GM18511 (cell line): ENCODE results near the gene CHAC1.

Source experiments
- ATAC-seq: cut with Tn5 transposase; IDR thresholded peaks from one replicate; pipeline ENCODE4 v1.9.1; 2021; ENCODE audit warnings: mild to moderate bottlenecking, moderate library complexity; ENCODE audit not compliant: unreplicated experiment

The CHAC1 gene

DNA sequence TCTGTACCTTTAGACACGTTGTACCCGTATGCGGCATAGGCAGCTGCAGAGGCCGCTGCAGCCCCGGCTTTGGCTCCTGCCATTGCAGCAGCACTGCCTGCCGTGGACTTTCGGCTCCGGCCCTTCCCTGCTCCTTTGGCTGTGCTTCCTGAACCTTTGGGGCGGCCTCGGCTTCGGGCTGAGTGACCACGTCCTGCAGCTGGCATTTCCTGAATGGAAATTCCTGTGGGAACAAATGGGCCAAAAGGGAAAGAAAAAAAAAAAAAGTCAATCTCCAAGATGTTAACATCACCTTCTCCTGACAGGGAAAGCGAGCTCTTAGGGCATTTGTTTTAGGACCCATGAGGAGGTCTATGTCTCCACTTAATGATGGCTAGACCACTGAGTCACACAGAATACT, 29.6 kb downstream of the CHAC1 start:
- ATAC-seq = no peak

DNA sequence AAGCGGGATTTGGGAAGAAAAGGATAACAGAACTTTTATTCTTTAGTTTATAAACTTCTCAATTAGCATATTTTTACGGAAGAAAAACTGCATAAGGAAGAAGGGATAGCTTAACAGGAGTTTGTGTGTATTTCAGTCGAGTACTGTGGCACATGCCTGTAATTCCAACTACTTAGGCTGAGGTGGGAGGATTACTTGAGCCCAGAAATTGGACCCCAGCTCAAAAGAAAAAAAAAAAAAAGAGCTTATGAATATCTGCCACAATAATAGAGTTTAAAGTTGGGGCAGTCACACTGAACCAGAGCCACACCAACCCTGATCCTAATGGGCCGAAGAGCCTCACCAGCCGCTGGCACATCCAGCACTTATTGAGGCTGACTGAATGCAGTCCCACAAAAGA, 31.1 kb downstream of the CHAC1 start:
- ATAC-seq = no peak

- no peak for ATAC-seq
Measured at GRCh38 chr15:40984964-40985363, 31.7 kb downstream of the CHAC1 start.

GRCh38 chr15:40985541-40986330, 32.5 kb downstream of the CHAC1 start:
- ATAC-seq = no peak

GRCh38 chr15:40986820-40987219, 33.5 kb downstream of the CHAC1 start:
- no peak for ATAC-seq

DNA sequence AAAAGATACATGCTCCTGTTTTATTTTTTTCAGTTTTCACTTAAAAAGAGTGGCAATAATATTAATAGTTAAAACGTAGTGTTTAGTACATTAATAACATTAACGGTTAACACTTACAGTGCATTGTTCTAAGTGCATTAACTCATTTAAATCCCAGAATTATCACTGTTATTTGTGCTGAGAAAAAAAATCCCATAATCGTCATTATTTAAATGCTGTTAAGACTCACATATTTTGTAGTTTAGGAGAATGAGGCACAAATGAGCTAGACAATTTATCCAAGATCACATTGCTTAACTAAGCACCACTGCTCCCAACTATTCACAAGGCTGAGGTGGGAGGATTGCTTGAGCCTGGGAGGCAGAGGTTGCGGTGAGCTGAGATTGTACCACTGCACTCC, 34.9 kb downstream of the CHAC1 start:
- no peak for ATAC-seq

GRCh38 chr15:40990080-40990479, 36.8 kb downstream of the CHAC1 start:
- ATAC-seq = no peak

DNA sequence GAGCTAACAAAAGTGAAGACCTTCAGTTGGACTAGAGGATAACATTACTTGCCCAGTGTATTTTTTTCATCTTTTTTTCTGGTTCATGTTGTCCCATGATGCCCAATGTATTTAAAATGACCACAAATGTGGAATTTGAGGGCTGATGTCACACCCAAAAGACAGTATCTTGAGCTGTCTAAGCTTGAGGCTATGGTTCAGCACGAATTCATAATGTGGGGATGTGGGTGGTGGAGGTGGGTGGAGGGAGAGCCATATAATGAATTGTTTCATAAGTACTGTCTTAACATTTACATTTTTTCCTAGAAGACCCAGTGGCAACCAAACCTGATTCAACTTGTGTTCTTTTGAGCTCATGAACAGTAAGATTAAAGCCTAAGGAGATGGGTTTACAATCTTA, 37.5 kb downstream of the CHAC1 start:
- no peak for ATAC-seq

- ATAC-seq = no peak
Measured at GRCh38 chr15:40991355-40991754, 38.1 kb downstream of the CHAC1 start.

DNA sequence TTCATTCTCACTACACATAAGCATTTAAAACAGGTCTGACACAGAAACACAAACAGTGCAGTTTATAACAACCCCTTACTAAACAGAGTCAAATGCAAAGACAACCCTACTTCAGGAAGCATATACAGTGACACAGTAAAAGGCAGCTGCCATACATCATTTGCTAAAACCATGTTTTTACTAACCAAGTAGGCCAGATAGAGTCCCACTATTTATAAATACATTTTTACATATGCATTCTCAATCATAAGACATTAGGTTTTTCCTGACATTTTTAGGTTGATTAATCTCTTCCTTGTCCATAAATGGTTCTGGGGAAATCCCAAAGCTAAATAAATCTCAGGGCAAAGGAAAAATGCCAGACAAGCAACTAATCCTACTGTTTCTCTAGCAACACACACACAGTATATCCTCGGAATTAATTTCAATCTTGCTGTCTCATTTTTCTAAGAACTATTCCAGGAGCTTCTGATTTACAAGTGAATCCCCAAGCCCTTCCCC, 39.0 kb downstream of the CHAC1 start:
- ATAC-seq = no peak

DNA sequence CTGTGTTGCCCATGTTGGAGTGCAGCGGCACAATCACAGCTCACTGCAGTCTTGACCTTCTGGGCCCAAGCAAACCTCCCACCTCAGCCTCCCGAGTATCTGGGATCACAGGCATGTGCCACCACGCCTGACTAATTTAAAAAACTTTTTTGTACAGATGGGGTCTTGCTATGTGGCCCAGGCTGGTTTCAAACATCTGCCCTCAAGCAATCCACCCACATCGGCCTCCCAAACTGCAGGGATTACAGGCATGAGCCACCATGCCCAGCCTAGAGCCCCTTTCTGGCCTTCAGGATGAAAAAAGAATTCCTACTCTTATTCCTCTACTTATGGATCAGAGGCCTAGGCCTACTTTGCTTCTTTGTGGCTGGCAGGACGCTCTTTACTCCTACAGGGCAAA, 39.6 kb downstream of the CHAC1 start:
- ATAC-seq = no peak

DNA sequence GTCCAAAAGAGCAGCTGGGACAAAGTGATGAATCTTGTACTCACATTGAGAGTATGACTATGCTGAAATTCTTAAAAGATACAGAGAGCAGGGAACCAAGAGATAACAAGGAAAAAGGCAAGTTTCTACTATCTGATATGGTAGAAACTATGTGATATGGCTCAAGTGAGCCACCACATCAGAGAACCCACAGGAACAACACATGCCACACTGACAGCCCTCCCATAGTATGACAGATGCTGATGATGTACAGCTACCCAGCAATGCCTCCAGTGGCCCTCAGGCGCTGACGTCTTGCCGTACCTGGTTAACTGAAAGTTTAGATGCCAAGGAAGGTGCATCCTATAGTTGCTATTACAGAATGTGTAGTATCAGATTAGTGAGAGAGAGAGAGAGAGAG, 42.4 kb downstream of the CHAC1 start:
- no peak for ATAC-seq

DNA sequence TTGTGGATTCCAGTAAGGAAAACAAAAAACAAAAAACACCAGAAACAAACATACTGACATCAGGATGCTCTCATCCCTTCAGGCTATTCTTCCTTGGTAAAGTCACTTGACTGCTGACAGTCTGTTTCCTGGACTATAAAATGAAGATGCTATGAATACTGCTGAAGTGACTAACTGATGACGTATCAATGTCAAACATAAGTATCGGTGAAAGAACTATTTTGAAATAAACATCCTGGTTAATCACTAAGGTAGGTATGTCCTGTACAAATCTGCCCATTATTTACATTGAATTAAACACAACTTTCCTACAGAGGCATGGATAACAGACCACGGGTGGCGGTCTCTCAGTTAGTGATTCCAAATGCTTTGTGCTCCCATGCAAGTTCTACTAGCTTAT, 45.9 kb downstream of the CHAC1 start:
- ATAC-seq = no peak

DNA sequence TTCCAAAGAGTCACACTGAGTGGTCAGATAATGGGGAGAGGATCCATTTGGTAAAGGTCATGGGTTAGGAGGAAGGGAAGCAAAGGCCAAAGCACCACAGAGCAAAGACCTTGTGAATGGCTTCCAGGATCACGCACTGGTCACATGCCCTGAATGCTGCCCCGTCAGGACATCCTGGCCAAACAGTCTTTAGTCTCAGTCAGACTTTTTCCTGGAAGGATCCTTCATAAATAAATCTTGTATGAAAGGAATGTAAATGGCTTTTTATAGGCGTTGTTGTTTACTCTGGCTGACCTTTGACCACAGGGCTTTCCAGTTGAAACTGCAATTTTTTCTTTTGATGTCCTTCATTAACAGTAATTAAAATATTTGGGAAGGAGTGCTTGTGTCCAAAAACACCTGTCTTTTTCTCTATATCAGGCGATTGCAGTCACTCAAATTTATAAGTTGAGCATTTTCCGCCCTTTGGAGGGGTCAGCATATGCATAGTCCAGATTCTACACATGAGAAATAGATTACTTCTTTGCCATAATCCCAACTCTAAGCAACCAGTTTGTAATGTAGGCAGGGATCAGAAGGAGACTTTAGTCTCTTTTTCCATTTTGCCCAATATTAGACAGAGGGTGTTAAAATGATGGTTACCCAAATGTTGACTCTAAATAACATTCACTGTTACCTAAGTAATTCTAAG, 48.4 kb downstream of the CHAC1 start:
- no peak for ATAC-seq

DNA sequence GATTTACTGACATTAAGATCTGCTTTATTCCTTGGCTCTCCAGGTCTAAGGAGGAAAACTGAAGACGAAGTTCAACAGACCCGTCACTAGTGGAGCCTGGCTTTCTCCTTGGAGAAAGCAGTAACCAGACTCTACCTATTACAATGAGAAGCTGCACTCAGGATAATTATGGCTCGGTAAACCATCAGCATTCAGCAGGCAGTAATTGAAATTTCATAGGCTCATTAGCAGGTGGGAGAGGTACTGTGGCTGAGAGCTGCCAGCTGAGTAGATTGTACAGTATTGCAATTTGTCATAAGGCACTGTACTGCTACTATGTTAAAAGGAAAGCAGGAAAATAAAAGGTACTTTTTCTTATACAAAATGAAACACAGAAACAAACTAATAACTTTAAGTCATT, 51.2 kb downstream of the CHAC1 start:
- no peak for ATAC-seq
